Erythroblast (primary cell): ENCODE data around the gene PPIL1.

Experiments used
- GATA1 ChIP-seq: IDR thresholded peaks from 2 replicates; pipeline ENCODE4 v1.6.1; 2011; ENCODE audit warnings: low read depth, mild to moderate bottlenecking, control low read depth, low read length, moderate library complexity
- POLR2A ChIP-seq: IDR thresholded peaks from 2 replicates; pipeline ENCODE4 v1.6.1; 2011; ENCODE audit warnings: mild to moderate bottlenecking, low read length

- TF ChIP-seq POLR2A (no peak), GATA1 (no peak)
These were observed 33.2 kb upstream of the PPIL1 start for GRCh38 chr6:36907781-36908180.
